MM.1S (cell line): ENCODE results near the gene TSHR.
"Not testable (repeated sequence)": the region's sequence is repeated elsewhere in the genome, so short reads cannot be mapped to it uniquely, and the experiment has no call there.

Source experiments
- DNase-seq: peaks from one replicate; pipeline ENCODE4 v3.0.0-alpha.2; 2015
- H2AFZ ChIP-seq: fragments of 300-600 bp; sonication (generic); 2 replicates; pipeline ENCODE4 v1.6.0; 2016; ENCODE audit warnings: antibody characterized with exemption, low read length
- H3F3A ChIP-seq: fragments of 300-600 bp; sonication (generic); 2 replicates; pipeline ENCODE4 v1.6.1; 2016; ENCODE audit warnings: mild to moderate bottlenecking, antibody characterized with exemption, low read length, moderate library complexity, mixed read lengths; ENCODE audit not compliant: insufficient read depth
- H3K27ac ChIP-seq: fragments of 300-600 bp; sonication (generic); 2 replicates; pipeline ENCODE4 v1.5.1; 2016; ENCODE audit warnings: mild to moderate bottlenecking, low read length
- H3K27me3 ChIP-seq: fragments of 300-600 bp; sonication (generic); replicated peaks from 2 replicates; pipeline ENCODE4 v1.6.0; 2016; ENCODE audit warnings: low read length; ENCODE audit not compliant: insufficient read depth
- H3K36me3 ChIP-seq: fragments of 300-600 bp; sonication (generic); replicated peaks from 2 replicates; pipeline ENCODE4 v1.6.1; 2016; ENCODE audit warnings: mild to moderate bottlenecking, low read length, mixed read lengths; ENCODE audit not compliant: insufficient read depth
- H3K4me1 ChIP-seq: fragments of 300-600 bp; sonication (generic); 2 replicates; pipeline ENCODE4 v1.6.1; 2016; ENCODE audit warnings: low read length, mixed read lengths
- H3K4me2 ChIP-seq: fragments of 300-600 bp; sonication (generic); 2 replicates; pipeline ENCODE4 v1.6.0; 2016; ENCODE audit warnings: low read depth, low read length
- H3K4me3 ChIP-seq: fragments of 300-600 bp; sonication (generic); 2 replicates; pipeline ENCODE4 v1.5.1; 2016; ENCODE audit warnings: low read length, mixed read lengths
- H3K79me2 ChIP-seq: fragments of 300-600 bp; sonication (generic); 2 replicates; pipeline ENCODE4 v1.6.1; 2016; ENCODE audit warnings: mixed run types, low read length, mixed read lengths
- H3K9ac ChIP-seq: fragments of 300-600 bp; sonication (generic); 2 replicates; pipeline ENCODE4 v1.6.1; 2016; ENCODE audit warnings: low read length, mixed read lengths
- H3K9me2 ChIP-seq: fragments of 300-600 bp; sonication (generic); replicated peaks from 2 replicates; pipeline ENCODE4 v1.6.1; 2016; ENCODE audit warnings: mild to moderate bottlenecking, low read length, mixed read lengths; ENCODE audit not compliant: insufficient read depth
- H3K9me3 ChIP-seq: fragments of 300-600 bp; sonication (generic); replicated peaks from 2 replicates; pipeline ENCODE4 v1.6.1; 2016; ENCODE audit warnings: mild to moderate bottlenecking, low read length, mixed read lengths; ENCODE audit not compliant: insufficient read depth
- H4K20me1 ChIP-seq: fragments of 300-600 bp; sonication (generic); 2 replicates; pipeline ENCODE4 v1.6.1; 2016; ENCODE audit warnings: mild to moderate bottlenecking, low read length, moderate library complexity, mixed read lengths; ENCODE audit not compliant: insufficient read depth
- EZH2 ChIP-seq: fragments of 300-600 bp; sonication (generic); optimal IDR thresholded peaks from 2 replicates; pipeline ENCODE3; 2017; ENCODE audit warnings: low read depth, mild to moderate bottlenecking, antibody characterized with exemption, low read length, mixed read lengths
- EZH2phosphoT487 ChIP-seq: fragments of 300-600 bp; sonication (generic); IDR thresholded peaks from 2 replicates; pipeline ENCODE4 v1.6.1; 2018; ENCODE audit warnings: antibody characterized with exemption, low read length
- TF ChIP-seq, protein P1 (sequence below): fragments of 300-600 bp; sonication (generic); IDR thresholded peaks from 2 replicates; pipeline ENCODE4 v1.5.1; 2016; ENCODE audit warnings: antibody characterized with exemption, low read length, mixed read lengths

The TSHR gene

DNA sequence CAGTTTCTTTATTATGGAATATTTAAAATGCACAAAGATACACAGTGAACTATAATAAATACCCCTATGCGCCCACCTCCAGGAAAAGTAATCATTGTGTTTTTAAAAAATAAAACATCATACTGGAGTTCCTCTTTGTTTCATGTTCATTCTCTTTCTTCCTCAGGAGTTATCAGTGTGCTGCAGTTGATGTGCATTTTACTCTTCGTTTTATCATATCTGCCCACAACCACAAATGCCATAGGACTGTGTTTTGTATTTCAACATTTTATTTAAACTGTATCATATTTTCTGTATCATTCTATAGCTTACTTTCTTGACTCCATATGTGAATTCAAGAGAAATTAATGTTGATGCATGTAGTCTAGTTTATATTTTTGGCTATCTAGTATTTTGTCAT lies 53.9 kb downstream of the TSHR start:
- Histone ChIP-seq H3K4me3 (no peak overlapping the region), H2AFZ (no peak overlapping the region), H3K27ac (no peak overlapping the region), H3K9me2 (no peaks in the 10 kb centered on the region), H3F3A (no peaks in the 10 kb centered on the region), H4K20me1 (no peaks in the 10 kb centered on the region), H3K79me2 (no peaks in the 10 kb centered on the region), H3K9ac (no peak overlapping the region), H3K4me1 (no peaks in the 10 kb centered on the region), H3K4me2 (no peak overlapping the region), H3K27me3 (no peaks in the 10 kb centered on the region), H3K9me3 (no peaks in the 10 kb centered on the region), H3K36me3 (no peaks in the 10 kb centered on the region)
- no peak for DNase-seq
- no peak for TF ChIP-seq EZH2phosphoT487
- TF ChIP-seq EZH2: no peak
- TF ChIP-seq, protein P1, sequence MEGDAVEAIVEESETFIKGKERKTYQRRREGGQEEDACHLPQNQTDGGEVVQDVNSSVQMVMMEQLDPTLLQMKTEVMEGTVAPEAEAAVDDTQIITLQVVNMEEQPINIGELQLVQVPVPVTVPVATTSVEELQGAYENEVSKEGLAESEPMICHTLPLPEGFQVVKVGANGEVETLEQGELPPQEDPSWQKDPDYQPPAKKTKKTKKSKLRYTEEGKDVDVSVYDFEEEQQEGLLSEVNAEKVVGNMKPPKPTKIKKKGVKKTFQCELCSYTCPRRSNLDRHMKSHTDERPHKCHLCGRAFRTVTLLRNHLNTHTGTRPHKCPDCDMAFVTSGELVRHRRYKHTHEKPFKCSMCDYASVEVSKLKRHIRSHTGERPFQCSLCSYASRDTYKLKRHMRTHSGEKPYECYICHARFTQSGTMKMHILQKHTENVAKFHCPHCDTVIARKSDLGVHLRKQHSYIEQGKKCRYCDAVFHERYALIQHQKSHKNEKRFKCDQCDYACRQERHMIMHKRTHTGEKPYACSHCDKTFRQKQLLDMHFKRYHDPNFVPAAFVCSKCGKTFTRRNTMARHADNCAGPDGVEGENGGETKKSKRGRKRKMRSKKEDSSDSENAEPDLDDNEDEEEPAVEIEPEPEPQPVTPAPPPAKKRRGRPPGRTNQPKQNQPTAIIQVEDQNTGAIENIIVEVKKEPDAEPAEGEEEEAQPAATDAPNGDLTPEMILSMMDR: no peak

DNA sequence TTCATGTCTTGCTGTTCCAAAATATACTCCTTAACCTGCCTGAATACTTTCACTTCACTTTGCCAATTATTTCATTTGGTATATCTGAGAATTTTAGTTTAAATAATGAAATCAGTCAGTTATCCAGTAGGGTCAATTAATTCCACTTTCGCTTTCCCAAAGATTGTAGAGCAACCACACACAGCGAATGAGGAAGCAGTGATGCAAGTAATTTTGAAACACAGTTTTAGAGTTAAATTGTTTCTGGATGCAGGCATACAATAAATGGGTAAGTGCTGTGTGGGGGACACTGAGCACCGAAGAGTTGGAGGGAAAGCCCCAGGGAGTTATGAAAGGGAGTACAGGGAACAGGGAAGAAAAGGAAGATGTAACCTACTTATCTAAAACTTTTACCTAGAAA lies 62.8 kb downstream of the TSHR start:
- H3K4me1 ChIP-seq: no peaks in the 10 kb centered on the region
- no peak overlapping the region for H3K27ac ChIP-seq
- H3K9me3 ChIP-seq: no peaks in the 10 kb centered on the region
- no peaks in the 10 kb centered on the region for H3K9me2 ChIP-seq
- H3K4me2 ChIP-seq: no peak overlapping the region
- no peaks in the 10 kb centered on the region for H3K27me3 ChIP-seq
- no peaks in the 10 kb centered on the region for H4K20me1 ChIP-seq
- H3K36me3 ChIP-seq: no peaks in the 10 kb centered on the region
- DNase-seq: no peak
- H3K79me2 ChIP-seq: no peaks in the 10 kb centered on the region
- H2AFZ ChIP-seq: no peak overlapping the region
- no peak overlapping the region for H3K9ac ChIP-seq
- no peaks in the 10 kb centered on the region for H3F3A ChIP-seq
- TF ChIP-seq, protein P1: no peak
- no peak for TF ChIP-seq EZH2
- TF ChIP-seq EZH2phosphoT487: no peak
- no peak overlapping the region for H3K4me3 ChIP-seq

DNA sequence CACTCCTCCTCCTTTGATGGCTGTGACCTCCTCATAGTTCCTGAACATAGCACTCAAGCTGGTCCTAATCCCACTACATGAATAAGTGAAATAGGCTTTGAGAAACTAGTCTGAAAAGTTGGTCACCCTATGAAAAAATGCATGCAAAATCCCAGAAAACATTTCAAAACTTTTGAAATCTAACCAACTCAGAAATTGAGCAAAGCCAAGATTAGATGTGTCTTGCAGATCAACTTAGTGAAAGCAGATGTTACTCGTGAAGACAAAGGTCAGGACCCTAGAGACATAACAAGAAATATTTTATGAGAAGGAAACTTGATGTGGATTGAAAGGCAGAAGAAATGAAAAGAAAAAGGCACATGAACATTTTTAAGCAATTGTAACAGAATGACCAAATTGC lies 63.3 kb downstream of the TSHR start:
- no peak overlapping the region for H3K4me3 ChIP-seq
- no peaks in the 10 kb centered on the region for H3K36me3 ChIP-seq
- no peaks in the 10 kb centered on the region for H3K27me3 ChIP-seq
- H3K27ac ChIP-seq: no peak overlapping the region
- no peaks in the 10 kb centered on the region for H4K20me1 ChIP-seq
- no peaks in the 10 kb centered on the region for H3K9me2 ChIP-seq
- DNase-seq: no peak
- no peak overlapping the region for H3K9ac ChIP-seq
- H2AFZ ChIP-seq: no peak overlapping the region
- no peak overlapping the region for H3K4me2 ChIP-seq
- H3F3A ChIP-seq: no peaks in the 10 kb centered on the region
- H3K9me3 ChIP-seq: no peaks in the 10 kb centered on the region
- no peaks in the 10 kb centered on the region for H3K79me2 ChIP-seq
- no peak for TF ChIP-seq EZH2
- TF ChIP-seq EZH2phosphoT487: no peak
- TF ChIP-seq, protein P1: no peak
- no peaks in the 10 kb centered on the region for H3K4me1 ChIP-seq

DNA sequence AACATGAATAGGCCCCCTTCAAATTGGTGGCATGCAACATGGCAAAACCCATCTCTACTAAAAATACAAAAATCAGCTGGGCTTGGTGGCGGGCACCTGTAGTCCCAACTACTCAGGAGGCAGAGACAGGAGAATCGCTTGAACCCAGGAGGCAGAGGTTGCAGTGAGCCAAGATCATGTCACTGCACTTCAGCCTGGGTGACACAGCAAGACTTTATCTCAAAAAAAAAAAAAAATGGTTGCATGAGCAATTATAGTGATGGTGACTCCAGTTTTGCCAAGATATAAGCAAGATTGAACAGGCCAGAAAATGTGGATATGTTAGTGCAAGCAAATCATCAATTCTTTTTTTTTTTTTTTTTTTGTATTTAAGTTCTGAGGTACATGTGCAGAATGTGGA lies 63.7 kb downstream of the TSHR start:
- H3K9me3 ChIP-seq, H3F3A ChIP-seq, H2AFZ ChIP-seq, H3K27ac ChIP-seq, H3K4me1 ChIP-seq, H3K9ac ChIP-seq, H3K27me3 ChIP-seq, H3K36me3 ChIP-seq, H3K4me3 ChIP-seq, DNase-seq, H3K4me2 ChIP-seq, H3K9me2 ChIP-seq, H4K20me1 ChIP-seq, H3K79me2 ChIP-seq: not testable (repeated sequence)
